ENCODE measurements around the gene MACO1.
"Not testable (repeated sequence)": the region's sequence is repeated elsewhere in the genome, so short reads cannot be mapped to it uniquely, and the experiment has no call there.

MACO1 gene

DNA sequence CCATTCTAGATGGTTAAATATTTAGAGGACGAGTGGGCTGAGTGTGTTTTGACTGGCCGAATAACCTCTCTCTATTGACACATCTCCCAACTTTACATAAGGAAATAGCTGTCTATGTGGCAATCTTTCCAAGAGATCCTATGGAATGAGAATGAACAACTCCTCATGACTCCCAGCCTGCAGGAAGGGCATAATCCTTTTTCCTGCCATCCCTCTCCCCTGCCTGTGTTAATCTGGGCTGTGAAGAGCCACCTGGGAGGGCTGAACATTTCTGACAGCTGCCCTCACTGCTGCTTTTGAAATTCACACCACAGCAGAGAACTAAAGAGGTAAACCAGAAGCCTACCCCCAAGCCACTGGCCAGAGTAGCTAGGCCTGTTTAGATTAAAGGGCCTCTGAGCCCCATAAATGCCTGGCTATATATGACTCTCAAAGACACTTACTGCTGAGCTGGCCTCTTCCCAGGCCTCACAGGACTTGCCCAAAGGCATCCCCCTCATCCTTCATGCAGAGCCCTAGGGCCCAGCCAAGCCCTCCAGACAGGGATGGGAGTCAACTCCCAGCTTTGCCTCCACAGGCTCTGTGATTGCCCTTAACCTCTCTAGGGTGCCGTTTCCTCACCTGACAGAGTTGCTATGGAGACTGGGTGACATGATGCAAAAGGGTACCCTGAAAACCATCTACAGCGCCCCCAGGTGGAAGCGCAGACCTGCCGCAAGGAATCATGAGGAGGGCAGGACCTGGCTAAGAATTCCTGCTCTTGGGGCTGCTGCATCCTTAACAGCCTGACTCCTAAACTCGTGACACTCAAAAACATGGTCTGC is 70.8 kb downstream of the MACO1 start:
- ATAC-seq (replicated peaks) (no peak), DNase-seq (no peak)
- Mint-ChIP-seq H3K4me1 (ENCODE audit: low read depth in 2 of 2) (peaks cover 6 to 9% of the 10 kb centered on the region in 2 donors), H3K36me3 (ENCODE audit: insufficient read depth) (peaks cover 35% of the 10 kb centered on the region), H3K4me3 (no peak overlapping the region), H3K27ac (peak overlapping the region; percentile 6 to 62), H3K27me3 (peaks cover 0 to 7% of the 10 kb centered on the region in 2 donors), H3K9me3 (no peaks in the 10 kb centered on the region)

DNA sequence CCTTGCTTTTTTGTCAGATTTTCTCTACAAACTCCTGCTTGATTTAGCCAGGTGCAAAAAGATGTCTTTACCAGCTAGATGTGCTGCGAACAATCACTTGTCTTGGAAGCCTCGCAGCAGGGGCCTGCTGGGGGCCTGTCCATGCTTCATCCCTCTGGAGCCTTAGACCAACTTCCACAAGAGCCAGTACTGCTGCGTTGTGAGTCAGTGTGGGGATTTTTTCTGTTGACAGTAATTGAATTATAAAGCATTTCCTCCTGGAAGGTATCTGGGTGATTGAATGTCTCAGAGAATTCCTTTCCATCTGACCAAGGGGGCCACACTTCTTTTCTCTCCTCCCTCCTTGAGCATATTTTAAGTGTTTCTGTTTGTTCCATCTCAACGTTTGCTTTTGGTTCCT is 72.3 kb downstream of the MACO1 start:
- H3K4me3 Mint-ChIP-seq: no peak overlapping the region
- peak overlapping the region in 1 of 2 donors; percentile 25 for H3K27ac Mint-ChIP-seq
- H3K9me3 Mint-ChIP-seq: no peaks in the 10 kb centered on the region
- DNase-seq: no peak
- H3K36me3 Mint-ChIP-seq (ENCODE audit: insufficient read depth): peaks cover 21% of the 10 kb centered on the region
- ATAC-seq (replicated peaks): no peak
- peaks cover 10 to 11% of the 10 kb centered on the region in 2 donors for H3K4me1 Mint-ChIP-seq (ENCODE audit: low read depth in 2 of 2)
- peaks cover 0 to 8% of the 10 kb centered on the region in 2 donors for H3K27me3 Mint-ChIP-seq

DNA sequence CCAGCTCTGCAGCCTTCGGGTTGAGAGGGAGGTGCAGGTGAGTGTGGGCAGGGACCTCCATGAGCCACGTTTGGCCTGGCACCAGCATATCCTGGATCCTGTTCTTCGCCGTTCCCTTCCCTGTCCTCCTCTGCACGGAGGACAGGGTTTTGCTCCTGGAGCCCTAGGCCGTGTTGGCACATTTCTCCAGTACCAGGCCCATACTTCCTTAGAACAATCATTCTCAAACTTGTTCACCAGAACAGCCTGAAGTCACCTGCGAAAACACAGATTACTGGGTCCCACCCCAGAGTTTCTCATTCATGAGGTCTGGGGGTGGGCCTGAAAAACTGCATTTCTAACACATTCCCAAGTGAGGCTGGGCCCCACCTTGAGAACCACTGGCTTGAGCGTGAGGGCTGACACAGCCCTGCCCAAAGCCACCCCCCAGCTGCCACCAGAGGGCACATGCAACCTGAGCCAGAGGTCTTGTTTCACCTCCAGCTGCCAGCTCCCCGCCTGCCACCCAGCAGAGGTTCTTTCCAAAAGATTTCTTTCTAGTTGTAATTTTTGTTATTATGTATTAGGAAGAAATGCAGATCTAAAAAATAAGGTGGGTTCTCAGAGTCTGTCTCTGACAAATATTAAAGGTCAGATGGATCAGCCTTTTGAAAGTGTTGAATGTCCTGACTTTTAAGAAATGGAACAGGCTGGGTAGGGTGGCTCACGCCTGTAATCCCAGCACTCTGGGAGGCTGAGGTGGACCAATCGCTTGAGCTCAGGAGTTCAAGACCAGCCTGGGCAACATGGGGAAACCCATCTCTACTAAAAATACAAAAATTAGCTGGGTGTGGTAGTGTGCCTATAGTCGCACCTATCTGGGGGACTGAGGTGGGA is 73.1 kb downstream of the MACO1 start:
- Mint-ChIP-seq H3K27ac (no peak overlapping the region), H3K4me1 (ENCODE audit: low read depth in 2 of 2) (peaks cover 10 to 11% of the 10 kb centered on the region in 2 donors), H3K4me3 (no peak overlapping the region), H3K27me3 (peaks cover 0 to 8% of the 10 kb centered on the region in 2 donors), H3K36me3 (ENCODE audit: insufficient read depth) (peaks cover 14% of the 10 kb centered on the region), H3K9me3 (no peaks in the 10 kb centered on the region)
- peak; percentile 48 to 57 (median 49) for DNase-seq
- peak; percentile 84 for ATAC-seq (replicated peaks)

DNA sequence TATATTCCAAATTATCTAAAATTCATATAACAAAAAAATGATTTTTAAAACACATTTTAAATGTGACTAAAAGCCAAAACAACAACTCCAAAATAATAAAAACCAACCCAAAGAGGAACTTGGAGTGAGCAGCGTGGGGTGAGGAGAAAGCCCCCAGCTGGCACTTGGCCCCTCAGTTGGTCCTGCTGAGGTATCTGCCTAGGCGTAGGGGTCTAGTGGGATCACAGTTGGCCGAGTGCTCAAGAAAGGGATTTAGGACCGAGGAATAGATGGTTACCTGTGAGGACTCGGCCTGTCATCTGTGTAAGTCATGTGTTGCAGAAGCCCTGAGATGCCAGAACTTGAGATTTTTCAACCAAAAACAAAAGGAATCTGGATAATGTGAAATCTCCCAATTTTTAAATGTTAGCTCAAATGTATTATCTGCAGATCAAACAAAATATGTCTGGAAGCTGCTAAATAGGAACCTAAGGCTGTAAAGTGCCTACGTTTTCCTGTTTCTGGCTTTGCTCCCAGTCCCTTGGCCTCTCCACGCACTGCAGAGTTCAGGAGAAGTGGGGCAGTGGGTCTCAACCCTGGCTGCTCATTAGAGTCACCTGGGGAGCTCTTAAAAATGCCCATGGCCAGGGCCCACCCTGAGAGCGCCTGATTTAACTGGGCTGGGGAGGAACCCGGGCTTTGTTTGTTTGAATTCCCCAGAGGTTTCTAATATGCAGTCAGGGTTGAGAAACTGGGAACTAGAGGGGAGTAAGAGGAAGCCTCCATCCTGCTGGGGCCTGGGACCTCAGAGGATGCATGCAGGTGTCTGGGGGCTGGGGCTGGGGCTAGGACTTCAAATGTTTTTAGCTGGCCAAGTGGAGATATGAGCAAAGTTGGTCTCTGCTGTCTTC is 74.3 kb downstream of the MACO1 start:
- H3K9me3 Mint-ChIP-seq: no peaks in the 10 kb centered on the region
- ATAC-seq (replicated peaks) (no peak), DNase-seq (no peak)
- H3K4me1 Mint-ChIP-seq (ENCODE audit: low read depth in 2 of 2): peaks cover 10 to 11% of the 10 kb centered on the region in 2 donors
- H3K36me3 Mint-ChIP-seq (ENCODE audit: insufficient read depth): peaks cover 10% of the 10 kb centered on the region
- H3K27me3 Mint-ChIP-seq: peaks cover 0 to 8% of the 10 kb centered on the region in 2 donors
- H3K27ac Mint-ChIP-seq: peak overlapping the region in 1 of 2 donors; percentile 26
- no peak overlapping the region for H3K4me3 Mint-ChIP-seq

DNA sequence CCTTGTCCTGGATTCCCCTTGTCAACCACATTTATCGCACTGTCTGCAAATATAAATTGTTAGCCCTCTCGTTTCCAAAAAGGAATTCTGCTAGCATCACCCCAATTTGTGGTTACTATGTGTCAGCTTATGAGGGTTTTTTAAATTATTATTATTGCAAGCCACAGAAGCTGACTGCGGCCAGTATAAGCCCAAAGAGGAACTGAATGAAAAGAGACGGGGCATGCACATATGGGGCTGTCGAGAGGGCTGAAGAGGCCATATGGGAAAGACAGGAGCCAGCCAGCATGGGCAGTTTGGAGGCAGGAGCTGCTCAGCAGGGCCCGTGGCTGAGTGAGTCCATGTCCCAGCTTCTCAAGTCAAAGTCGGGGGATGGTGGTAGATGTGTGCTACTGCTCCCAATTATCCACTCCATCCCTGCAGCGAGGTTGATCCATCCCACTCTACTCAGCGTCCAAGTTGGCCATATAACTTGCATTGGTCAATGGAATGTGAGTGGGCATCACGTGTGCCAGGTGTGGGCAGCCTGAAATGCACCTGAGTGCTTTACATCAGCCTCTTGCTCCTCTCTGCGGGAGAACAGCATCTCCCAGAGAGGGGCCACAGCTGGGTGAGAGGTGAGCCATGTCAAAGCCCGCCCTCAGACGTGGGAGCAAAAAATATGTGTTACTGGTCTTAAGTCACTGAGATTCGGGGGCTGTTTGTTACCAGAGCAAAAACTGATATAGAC is 75.1 kb downstream of the MACO1 start:
- ATAC-seq (replicated peaks) (no peak), DNase-seq (no peak)
- peak overlapping the region in 1 of 2 donors; percentile 26 for H3K27ac Mint-ChIP-seq
- H3K4me1 Mint-ChIP-seq (ENCODE audit: low read depth in 2 of 2): peaks cover 10 to 11% of the 10 kb centered on the region in 2 donors
- peaks cover 0 to 8% of the 10 kb centered on the region in 2 donors for H3K27me3 Mint-ChIP-seq
- H3K9me3 Mint-ChIP-seq: no peaks in the 10 kb centered on the region
- peaks cover 10% of the 10 kb centered on the region for H3K36me3 Mint-ChIP-seq (ENCODE audit: insufficient read depth)
- H3K4me3 Mint-ChIP-seq: peak overlapping the region; percentile 61 to 65

DNA sequence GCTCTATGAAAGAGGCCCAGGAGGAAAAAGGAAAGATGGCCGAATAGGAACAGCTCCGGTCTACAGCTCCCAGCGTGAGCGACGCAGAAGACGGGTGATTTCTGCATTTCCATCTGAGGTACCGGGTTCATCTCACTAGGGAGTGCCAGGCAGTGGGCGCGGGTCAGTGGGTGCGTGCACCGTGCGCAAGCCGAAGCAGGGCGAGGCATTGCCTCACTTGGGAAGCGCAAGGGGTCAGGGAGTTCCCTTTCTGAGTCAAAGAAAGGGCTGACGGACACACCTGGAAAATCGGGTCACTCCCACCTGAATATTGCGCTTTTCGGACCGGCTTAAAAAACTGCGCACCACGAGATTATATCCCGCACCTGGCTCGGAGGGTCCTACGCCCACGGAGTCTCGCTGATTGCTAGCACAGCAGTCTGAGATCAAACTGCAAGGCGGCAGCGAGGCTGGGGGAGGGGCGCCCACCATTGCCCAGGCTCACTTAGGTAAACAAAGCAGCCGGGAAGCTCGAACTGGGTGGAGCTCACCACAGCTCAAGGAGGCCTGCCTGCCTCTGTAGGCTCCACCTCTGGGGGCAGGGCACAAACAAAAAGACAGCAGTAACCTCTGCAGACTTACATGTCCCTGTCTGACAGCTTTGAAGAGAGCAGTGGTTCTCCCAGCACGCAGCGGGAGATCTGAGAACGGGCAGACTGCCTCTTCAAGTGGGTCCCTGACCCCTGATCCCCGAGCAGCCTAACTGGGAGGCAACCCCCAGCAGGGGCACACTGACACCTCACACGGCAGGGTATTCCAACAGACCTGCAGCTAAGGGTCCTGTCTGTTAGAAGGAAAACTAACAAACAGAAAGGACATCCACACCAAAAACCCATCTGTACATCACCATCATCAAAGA is 76.1 kb downstream of the MACO1 start:
- not testable (repeated sequence) for H3K9me3 Mint-ChIP-seq; H3K27ac Mint-ChIP-seq; H3K36me3 Mint-ChIP-seq (ENCODE audit: insufficient read depth); ATAC-seq (replicated peaks); H3K27me3 Mint-ChIP-seq
- Mint-ChIP-seq H3K4me1 (ENCODE audit: low read depth in 2 of 2) (peaks cover 10 to 11% of the 10 kb centered on the region in 2 donors), H3K4me3 (peak overlapping the region; percentile 63 to 65)
- peak in 2 of 3 experiments; percentile 3 to 14 for DNase-seq

DNA sequence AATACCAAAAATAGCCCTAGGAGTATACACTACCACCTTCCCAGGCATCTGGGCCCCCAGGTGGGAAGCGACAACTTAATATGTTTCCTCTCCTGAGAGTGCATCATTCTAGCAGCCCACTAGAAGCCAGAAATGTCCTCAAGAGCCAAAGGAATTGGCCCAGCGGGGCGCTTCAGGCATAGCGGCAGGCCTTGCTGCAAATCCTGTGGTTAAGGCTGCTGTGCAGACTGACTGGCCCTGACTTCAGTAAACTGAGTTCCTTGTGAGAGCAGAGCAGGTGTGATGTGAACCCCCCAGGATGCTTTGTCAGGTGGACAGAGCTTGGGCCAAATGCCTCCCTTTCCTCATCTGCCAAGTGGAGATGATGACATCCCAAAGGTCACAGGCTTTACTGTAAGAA is 83.0 kb downstream of the MACO1 start:
- Mint-ChIP-seq H3K36me3 (ENCODE audit: insufficient read depth) (no peaks in the 10 kb centered on the region), H3K4me3 (no peak overlapping the region), H3K27me3 (no peaks in the 10 kb centered on the region), H3K4me1 (ENCODE audit: low read depth in 2 of 2) (no peaks in the 10 kb centered on the region), H3K9me3 (no peaks in the 10 kb centered on the region), H3K27ac (no peak overlapping the region)
- ATAC-seq (replicated peaks): no peak
- no peak for DNase-seq

DNA sequence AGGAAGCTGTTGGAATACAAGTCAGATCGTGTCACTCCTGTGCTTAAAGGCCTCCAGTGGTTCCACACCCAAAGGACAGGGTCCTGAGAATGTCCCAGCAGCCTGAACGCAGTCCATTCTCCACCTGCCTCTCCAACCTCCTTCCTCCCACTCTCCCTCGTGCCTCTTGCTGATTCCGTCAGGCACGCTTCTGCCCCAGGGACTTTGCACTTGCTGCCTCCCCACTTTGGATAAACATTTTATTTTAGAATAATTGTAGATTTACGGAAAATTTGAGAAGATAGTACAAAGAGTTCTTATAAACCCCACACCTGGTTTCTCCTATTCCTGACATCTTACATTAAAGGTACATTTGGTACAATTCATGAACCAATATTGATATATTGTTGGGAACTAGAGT is 84.3 kb downstream of the MACO1 start:
- Mint-ChIP-seq H3K27ac (no peak overlapping the region), H3K36me3 (ENCODE audit: insufficient read depth) (no peaks in the 10 kb centered on the region), H3K9me3 (no peaks in the 10 kb centered on the region), H3K4me3 (no peak overlapping the region), H3K27me3 (no peaks in the 10 kb centered on the region), H3K4me1 (ENCODE audit: low read depth in 2 of 2) (no peaks in the 10 kb centered on the region)
- ATAC-seq (replicated peaks): no peak
- DNase-seq: no peak

DNA sequence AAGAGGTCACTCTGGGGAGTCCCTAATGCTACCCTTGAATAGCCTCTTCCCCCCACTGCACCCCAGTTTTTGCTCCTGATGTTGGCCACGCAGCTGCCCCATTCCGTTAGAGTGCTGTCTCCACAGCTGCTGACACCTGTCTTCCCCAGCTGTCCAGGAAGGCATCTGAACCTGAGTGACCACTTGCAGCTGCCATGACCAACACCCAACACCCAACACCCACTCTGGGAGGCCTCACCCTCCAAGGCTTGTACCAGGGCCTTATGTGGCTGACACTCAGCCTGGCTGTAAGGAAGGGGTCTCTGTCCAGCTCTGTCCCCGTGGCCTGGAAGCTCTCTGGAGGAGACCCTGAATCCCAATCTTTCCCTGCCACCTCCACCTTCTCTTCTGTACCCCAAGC is 86.0 kb downstream of the MACO1 start:
- Mint-ChIP-seq H3K27me3 (no peaks in the 10 kb centered on the region), H3K36me3 (ENCODE audit: insufficient read depth) (peaks cover 3% of the 10 kb centered on the region), H3K9me3 (no peaks in the 10 kb centered on the region), H3K4me1 (ENCODE audit: low read depth in 2 of 2) (peaks cover 5 to 6% of the 10 kb centered on the region in 2 donors), H3K4me3 (no peak overlapping the region), H3K27ac (no peak overlapping the region)
- ATAC-seq (replicated peaks) (no peak), DNase-seq (no peak)

DNA sequence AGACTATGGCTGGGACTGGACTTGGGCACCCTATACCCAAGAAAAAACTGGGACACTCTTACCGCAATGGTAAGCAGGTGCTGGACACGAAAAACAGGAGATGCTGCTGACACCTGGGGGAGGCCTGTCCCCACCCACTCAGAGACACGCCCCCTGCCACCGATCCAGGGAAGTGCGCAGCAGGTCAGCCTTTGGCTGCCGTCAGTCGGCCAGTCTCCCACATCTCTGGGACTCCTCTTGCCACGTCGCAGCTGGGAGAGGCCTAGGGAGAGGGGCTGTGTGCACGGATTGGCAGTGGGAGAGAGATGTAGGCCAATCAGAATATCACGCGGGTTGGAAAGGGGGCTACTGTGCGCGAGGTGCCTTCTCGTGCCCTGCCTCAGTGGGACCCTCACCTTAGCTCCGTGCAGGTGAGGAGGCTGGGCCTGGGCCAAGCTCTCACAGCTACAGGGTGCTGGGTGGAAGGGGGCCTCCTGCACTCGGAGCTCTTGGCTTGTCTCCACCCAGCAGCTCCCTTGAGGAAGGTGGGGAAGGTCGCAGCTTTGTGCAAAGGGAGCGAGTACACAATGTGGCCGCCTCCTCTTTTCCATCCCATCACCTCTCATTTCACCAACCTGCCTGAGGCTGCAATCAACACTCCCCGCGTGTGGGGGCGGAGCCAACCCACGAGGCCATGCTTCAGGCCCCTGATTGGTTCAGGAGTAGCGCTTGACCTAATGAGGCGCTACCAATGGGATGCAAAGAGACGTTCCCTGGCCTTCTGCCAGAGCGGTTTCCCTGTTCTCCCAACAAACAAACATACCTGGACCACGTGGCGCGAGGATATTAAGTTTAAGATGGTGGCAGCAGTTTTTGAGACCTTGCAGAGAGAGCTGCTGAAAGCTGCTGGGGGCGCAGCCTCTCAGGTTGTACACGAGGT is 87.0 kb downstream of the MACO1 start:
- H3K27ac Mint-ChIP-seq: no peak overlapping the region
- no peak for ATAC-seq (replicated peaks)

DNA sequence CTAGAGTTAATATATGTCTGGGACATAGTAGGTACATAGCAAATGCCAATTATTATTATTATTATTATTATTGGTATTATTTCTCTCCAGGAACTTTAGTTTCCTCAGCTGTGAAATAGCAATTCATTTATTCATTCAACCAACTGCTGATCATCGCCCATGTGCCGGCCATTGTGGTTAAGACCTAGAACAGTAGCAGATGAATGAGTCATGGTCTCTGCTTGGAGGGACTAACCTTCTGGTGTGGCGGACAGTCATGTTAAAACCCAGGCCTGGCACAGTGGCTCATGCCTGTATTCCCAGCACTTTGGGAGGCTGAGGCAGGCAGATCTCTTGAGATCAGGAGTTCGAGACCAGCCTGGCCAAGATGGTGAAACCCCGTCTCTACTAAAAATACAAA is 88.9 kb downstream of the MACO1 start:
- Mint-ChIP-seq H3K27me3 (no peaks in the 10 kb centered on the region), H3K36me3 (ENCODE audit: insufficient read depth) (peaks cover 3% of the 10 kb centered on the region), H3K9me3 (no peaks in the 10 kb centered on the region), H3K4me3 (no peak overlapping the region), H3K27ac (peak overlapping the region in 1 of 2 donors; percentile 29), H3K4me1 (ENCODE audit: low read depth in 2 of 2) (peaks cover 5 to 6% of the 10 kb centered on the region in 2 donors)
- no peak for ATAC-seq (replicated peaks)
- no peak for DNase-seq

More for the DNA sequence above, 87.0 kb downstream of the MACO1 start:
- DNase-seq: no peak
- Mint-ChIP-seq H3K27me3 (no peaks in the 10 kb centered on the region), H3K36me3 (ENCODE audit: insufficient read depth) (peaks cover 3% of the 10 kb centered on the region), H3K9me3 (no peaks in the 10 kb centered on the region), H3K4me1 (ENCODE audit: low read depth in 2 of 2) (peaks cover 5 to 6% of the 10 kb centered on the region in 2 donors), H3K4me3 (no peak overlapping the region)

Data from effector memory CD8-positive, alpha-beta T cell (primary cell).